Effector memory CD8-positive, alpha-beta T cell (primary cell): ENCODE measurements around the gene DSCAML1.
A peak's percentile ranks its signal among the peaks of the same experiment; 100 is the strongest.

ENCODE experiments used
- ATAC-seq: fragments of 150-1000 bp; cut with Tn5 transposase; replicated peaks from 2 replicates; pipeline ENCODE4 v1.10.0; 2021; ENCODE audit warnings: mild to moderate bottlenecking, moderate library complexity
- DNase-seq, 3 experiments: peaks; one replicate each; pipeline ENCODE4 v3.0.0; 2021
- H3K27ac Mint-ChIP-seq, 2 donors: one replicate each; pipeline ENCODE4 v1.8.0; 2022; ENCODE audit warnings: mild to moderate bottlenecking in 2 of 2, mixed read lengths in 2 of 2, moderate library complexity in 2 of 2
- H3K27me3 Mint-ChIP-seq, 2 donors: one replicate each; pipeline ENCODE4 v1.8.0; 2022; ENCODE audit warnings: mixed read lengths in 2 of 2
- H3K36me3 Mint-ChIP-seq: one replicate; pipeline ENCODE4 v1.8.0; 2022; ENCODE audit warnings: mild to moderate bottlenecking, moderate library complexity, mixed read lengths; ENCODE audit not compliant: insufficient read depth
- H3K4me1 Mint-ChIP-seq, 2 donors: one replicate each; pipeline ENCODE4 v1.8.0; 2022; ENCODE audit warnings: low read depth in 2 of 2, mixed read lengths in 2 of 2
- H3K4me3 Mint-ChIP-seq, 2 donors: one replicate each; pipeline ENCODE4 v1.8.0; 2022; ENCODE audit warnings: mild to moderate bottlenecking in 2 of 2, mixed read lengths in 2 of 2, moderate library complexity in 2 of 2
- H3K9me3 Mint-ChIP-seq, 2 donors: one replicate each; pipeline ENCODE4 v1.8.0; 2022; ENCODE audit warnings: mixed read lengths in 2 of 2

DSCAML1 gene

DNA sequence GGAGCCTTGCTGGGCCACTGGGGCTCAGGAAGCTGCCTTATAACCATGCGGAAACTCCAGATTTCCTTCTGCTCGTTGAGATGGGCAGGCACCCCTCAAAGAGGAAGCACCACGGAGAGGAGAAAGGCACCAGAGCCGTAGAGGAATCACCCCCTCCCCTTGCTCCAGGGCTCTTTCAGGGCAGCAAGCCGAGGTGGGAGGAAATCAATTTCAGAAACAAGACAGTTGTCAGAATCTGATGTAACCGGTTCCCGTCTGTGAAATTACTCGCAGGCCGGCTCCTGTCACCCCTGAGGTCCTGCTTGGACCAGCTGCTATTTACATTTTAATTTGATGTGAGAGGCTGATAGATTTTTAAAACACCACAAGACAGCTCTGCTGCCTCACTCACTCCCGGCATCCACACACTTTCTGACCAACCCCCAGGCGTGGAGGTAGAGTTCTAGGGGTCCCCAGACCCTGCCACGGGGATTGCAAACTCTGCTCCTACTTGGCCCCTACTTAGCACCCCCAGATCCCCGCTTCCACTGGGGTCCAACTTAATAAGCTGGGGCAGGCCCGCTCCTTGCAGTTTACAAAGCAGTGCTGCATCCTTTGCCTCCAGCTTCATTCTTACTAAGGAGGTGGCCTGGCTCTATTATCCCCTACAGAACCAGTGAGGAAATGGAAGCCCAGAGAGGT, 306.9 kb downstream of the DSCAML1 start:
- H3K36me3 Mint-ChIP-seq, result no peaks in the 10 kb centered on the region
- H3K27me3 Mint-ChIP-seq, result peaks cover 18 to 84% of the 10 kb centered on the region in 2 donors
- H3K4me1 Mint-ChIP-seq, result no peaks in the 10 kb centered on the region
- H3K27ac Mint-ChIP-seq, result peak overlapping the region in 1 of 2 donors; percentile 14
- H3K9me3 Mint-ChIP-seq, result no peaks in the 10 kb centered on the region
- DNase-seq (no peak), ATAC-seq (no peak)
- no peak overlapping the region for H3K4me3 Mint-ChIP-seq

GRCh38 chr11:117488996-117489952, 307.7 kb downstream of the DSCAML1 start:
- Mint-ChIP-seq H3K9me3 (no peaks in the 10 kb centered on the region), H3K27me3 (peaks cover 22 to 84% of the 10 kb centered on the region in 2 donors), H3K27ac (no peak overlapping the region), H3K36me3 (no peaks in the 10 kb centered on the region), H3K4me1 (no peaks in the 10 kb centered on the region), H3K4me3 (no peak overlapping the region)
- ATAC-seq (no peak), DNase-seq (no peak)

- H3K36me3 Mint-ChIP-seq, result no peaks in the 10 kb centered on the region
- DNase-seq, result no peak
- no peak overlapping the region for H3K4me3 Mint-ChIP-seq
- no peak overlapping the region for H3K27ac Mint-ChIP-seq
- no peak for ATAC-seq
- no peaks in the 10 kb centered on the region for H3K4me1 Mint-ChIP-seq
- H3K9me3 Mint-ChIP-seq, result no peaks in the 10 kb centered on the region
- peaks cover 45 to 83% of the 10 kb centered on the region in 2 donors for H3K27me3 Mint-ChIP-seq
Observed at GRCh38 chr11:117486059-117486458, 311.0 kb downstream of the DSCAML1 start.

DNA sequence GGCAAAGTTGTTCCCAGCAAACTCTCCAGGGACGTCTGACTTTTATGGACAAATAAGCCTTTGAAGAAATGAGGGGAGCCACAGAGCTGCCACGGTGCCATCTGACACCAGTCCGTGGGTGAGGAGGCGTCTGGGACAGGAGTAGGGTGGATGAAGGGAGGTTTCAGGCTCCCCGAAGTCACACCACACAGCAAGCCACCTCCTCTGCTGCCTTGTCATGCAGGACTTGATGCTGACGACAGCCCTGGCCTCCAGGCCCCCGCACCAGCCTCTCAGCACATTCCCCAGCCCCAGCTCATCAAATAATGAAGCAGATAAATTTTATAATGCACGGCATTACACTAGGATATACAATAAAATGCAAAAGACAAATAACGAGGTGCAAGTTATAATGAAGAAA, 312.9 kb downstream of the DSCAML1 start:
- Mint-ChIP-seq H3K9me3 (no peaks in the 10 kb centered on the region), H3K4me1 (no peaks in the 10 kb centered on the region), H3K4me3 (no peak overlapping the region), H3K36me3 (no peaks in the 10 kb centered on the region), H3K27ac (no peak overlapping the region), H3K27me3 (peaks cover 37 to 64% of the 10 kb centered on the region in 2 donors)
- DNase-seq, result no peak
- no peak for ATAC-seq

DNA sequence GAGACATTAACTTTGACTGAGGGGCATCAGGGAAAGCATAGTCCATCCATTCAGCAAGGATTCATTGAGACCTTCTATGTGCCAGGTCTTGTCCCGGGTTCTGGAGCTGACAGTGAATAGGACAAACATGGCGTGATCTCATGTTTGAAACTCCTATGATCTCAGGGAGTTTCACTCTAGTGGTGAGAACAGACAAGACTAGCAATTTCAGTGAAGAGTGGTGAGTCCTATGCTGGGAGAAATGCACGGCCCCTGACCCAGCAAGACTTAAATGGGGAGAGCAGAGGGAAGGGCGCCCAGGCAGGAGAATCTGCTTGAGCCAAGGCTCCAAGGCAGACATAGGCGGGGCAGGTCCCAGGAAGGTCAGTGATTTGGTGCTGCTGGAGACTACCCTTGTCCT, 313.6 kb downstream of the DSCAML1 start:
- DNase-seq (no peak), ATAC-seq (no peak)
- Mint-ChIP-seq H3K4me1 (no peaks in the 10 kb centered on the region), H3K9me3 (no peaks in the 10 kb centered on the region), H3K4me3 (no peak overlapping the region), H3K27ac (no peak overlapping the region), H3K27me3 (peaks cover 33 to 62% of the 10 kb centered on the region in 2 donors), H3K36me3 (no peaks in the 10 kb centered on the region)

- Mint-ChIP-seq H3K27me3 (peaks cover 28 to 60% of the 10 kb centered on the region in 2 donors), H3K4me1 (no peaks in the 10 kb centered on the region), H3K9me3 (no peaks in the 10 kb centered on the region), H3K36me3 (no peaks in the 10 kb centered on the region), H3K27ac (no peak overlapping the region), H3K4me3 (no peak overlapping the region)
- DNase-seq, result no peak
- no peak for ATAC-seq
Observed at GRCh38 chr11:117482881-117483280, 314.1 kb downstream of the DSCAML1 start.

DNA sequence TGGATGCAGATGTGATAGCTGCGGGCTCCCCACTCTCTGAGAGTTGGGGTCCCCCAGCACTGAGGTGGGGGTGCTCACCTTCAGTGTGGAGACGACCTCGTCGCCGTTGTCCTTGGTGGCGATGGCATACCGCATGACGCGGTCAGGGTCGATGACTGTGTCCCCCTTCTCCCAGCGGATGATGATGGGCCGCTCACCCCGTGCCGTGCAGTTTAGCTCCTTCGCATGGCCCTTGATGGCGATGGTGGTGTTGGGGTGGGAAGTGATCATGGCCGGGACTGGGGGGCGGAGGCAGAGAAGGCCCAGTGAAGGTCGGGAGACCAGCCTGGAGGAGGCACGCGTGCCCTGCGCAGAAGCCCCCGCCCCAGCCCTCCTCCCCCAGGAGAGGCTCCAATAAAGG, 315.1 kb downstream of the DSCAML1 start:
- H3K27me3 Mint-ChIP-seq, result peaks cover 32 to 53% of the 10 kb centered on the region in 2 donors
- H3K27ac Mint-ChIP-seq, result no peak overlapping the region
- no peaks in the 10 kb centered on the region for H3K4me1 Mint-ChIP-seq
- no peaks in the 10 kb centered on the region for H3K36me3 Mint-ChIP-seq
- no peak for DNase-seq
- H3K9me3 Mint-ChIP-seq, result no peaks in the 10 kb centered on the region
- no peak for ATAC-seq
- no peak overlapping the region for H3K4me3 Mint-ChIP-seq

DNA sequence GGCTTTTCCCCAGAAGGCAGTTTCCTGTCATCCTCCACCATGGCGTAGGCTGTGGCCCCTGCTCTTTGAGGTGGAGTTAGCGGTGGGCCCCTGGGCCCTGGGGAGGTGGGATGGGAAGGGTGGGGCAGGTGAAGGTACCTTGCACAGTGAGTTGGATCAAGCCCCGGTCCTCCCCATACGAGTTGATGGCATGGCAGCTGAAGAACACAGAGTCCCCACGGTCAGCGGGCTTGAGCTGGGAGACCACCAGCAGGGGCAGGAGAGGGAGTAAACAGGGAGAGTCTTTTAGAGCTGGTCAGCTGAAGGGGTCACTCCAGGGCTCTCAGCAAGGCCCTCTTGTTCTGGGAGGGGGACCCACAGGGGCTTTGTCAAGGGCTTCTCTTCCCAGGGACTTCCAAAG, 316.0 kb downstream of the DSCAML1 start:
- Mint-ChIP-seq H3K4me1 (no peaks in the 10 kb centered on the region), H3K4me3 (no peak overlapping the region), H3K36me3 (peaks cover 3% of the 10 kb centered on the region), H3K9me3 (no peaks in the 10 kb centered on the region), H3K27me3 (peaks cover 39 to 61% of the 10 kb centered on the region in 2 donors), H3K27ac (no peak overlapping the region)
- ATAC-seq (no peak), DNase-seq (no peak)

DNA sequence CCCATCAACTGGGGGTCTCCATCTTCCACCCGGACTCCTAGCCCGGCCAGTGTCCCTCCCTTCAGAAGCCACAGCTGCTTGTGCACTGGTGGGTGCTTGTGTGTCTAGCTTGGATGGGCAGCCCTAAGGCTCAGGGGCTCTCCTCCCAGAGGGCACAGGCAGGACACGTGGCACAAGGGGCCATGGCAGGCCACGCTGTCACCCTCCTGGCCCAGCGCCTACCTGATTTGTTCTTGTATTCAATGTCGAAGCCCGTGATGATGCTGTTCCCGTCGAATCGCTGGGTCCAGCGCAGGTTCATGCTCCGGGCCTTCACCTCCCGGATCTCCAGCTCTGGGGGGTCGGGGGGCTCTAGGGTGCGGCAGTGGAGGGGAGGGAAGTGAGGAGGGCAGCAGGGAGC, 316.8 kb downstream of the DSCAML1 start:
- H3K27me3 Mint-ChIP-seq, result peaks cover 39 to 59% of the 10 kb centered on the region in 2 donors
- no peak for ATAC-seq
- peaks cover 3% of the 10 kb centered on the region for H3K36me3 Mint-ChIP-seq

DNA sequence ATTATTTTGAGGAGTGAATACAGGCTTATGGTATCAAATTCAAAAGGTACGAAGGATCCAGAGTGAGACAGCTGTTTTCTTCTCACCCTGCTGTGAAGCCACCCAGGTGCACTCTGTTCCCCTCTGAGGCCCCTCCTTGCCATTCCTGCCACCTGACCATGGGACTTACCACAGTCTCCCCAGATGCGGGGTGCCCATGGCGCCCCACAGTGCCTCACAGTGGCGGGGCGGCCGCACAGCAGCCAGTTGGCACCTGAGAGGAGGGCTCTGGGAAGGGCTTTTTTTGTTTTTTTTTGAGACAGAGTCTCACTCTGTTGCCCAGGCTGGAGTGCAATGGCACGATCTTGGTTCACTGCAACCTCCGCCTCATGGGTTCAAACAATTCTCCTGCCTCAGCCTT, 317.6 kb downstream of the DSCAML1 start:
- Mint-ChIP-seq H3K27me3 (peaks cover 36 to 59% of the 10 kb centered on the region in 2 donors), H3K36me3 (peaks cover 3% of the 10 kb centered on the region), H3K4me1 (no peaks in the 10 kb centered on the region), H3K4me3 (no peak overlapping the region), H3K27ac (no peak overlapping the region), H3K9me3 (no peaks in the 10 kb centered on the region)
- ATAC-seq (no peak), DNase-seq (no peak)

More for the DNA sequence above, 316.8 kb downstream of the DSCAML1 start:
- DNase-seq, result no peak
- Mint-ChIP-seq H3K9me3 (no peaks in the 10 kb centered on the region), H3K4me3 (no peak overlapping the region), H3K27ac (no peak overlapping the region), H3K4me1 (no peaks in the 10 kb centered on the region)

GRCh38 chr11:117478926-117479325, 318.1 kb downstream of the DSCAML1 start:
- Mint-ChIP-seq H3K9me3 (no peaks in the 10 kb centered on the region), H3K27ac (no peak overlapping the region), H3K36me3 (peaks cover 3% of the 10 kb centered on the region), H3K27me3 (peaks cover 32 to 57% of the 10 kb centered on the region in 2 donors), H3K4me3 (no peak overlapping the region), H3K4me1 (no peaks in the 10 kb centered on the region)
- no peak for ATAC-seq
- no peak for DNase-seq

- Mint-ChIP-seq H3K9me3 (no peaks in the 10 kb centered on the region), H3K4me3 (no peak overlapping the region), H3K4me1 (no peaks in the 10 kb centered on the region), H3K27ac (no peak overlapping the region), H3K27me3 (peaks cover 27 to 50% of the 10 kb centered on the region in 2 donors), H3K36me3 (peaks cover 3% of the 10 kb centered on the region)
- no peak for ATAC-seq
- no peak for DNase-seq
Observed at GRCh38 chr11:117478126-117478860, 318.7 kb downstream of the DSCAML1 start.

- DNase-seq, result no peak
- Mint-ChIP-seq H3K27me3 (peaks cover 22 to 45% of the 10 kb centered on the region in 2 donors), H3K9me3 (no peaks in the 10 kb centered on the region), H3K27ac (no peak overlapping the region), H3K4me1 (no peaks in the 10 kb centered on the region), H3K36me3 (peaks cover 3% of the 10 kb centered on the region), H3K4me3 (no peak overlapping the region)
- no peak for ATAC-seq
Observed at GRCh38 chr11:117477721-117478120, 319.3 kb downstream of the DSCAML1 start.
